ENCODE data around the gene SLC5A5.

DNA sequence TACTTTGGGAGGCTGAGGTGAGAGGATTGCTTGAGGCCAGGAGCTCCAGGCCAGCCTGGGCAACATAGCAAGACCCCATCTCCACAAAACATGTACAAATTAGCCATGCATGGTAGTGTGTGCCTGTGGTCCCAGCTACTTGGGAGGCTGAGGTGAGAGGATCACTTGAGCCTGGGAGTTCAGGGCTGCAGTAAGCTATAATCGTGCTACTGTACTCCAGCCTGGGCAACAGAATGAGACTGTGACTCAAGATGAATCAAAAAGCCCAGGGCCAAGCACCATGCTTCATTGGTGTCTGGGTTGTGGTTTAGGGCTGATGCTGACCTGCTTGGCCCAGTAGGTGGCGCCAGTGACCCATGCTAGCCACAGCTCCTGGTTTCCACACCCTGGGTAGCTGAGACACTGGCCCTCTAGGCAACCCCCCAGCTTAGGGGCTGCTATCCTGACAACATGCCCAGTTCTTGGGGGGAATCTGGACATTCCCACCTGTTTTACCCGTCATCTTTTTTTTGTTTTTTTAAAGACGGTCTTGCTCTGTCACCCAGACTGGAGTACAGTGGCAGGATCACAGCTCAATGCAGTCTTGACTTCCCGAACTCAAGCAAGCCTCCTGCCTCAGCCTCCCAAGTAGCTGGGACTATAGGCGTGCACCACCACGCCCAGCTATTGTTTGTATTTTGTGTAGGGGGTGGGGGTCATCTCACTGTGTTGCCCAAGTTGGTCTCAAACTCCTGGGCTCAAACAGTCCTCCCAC is 66.5 kb downstream of the SLC5A5 start:
- TF ChIP-seq, protein P1, sequence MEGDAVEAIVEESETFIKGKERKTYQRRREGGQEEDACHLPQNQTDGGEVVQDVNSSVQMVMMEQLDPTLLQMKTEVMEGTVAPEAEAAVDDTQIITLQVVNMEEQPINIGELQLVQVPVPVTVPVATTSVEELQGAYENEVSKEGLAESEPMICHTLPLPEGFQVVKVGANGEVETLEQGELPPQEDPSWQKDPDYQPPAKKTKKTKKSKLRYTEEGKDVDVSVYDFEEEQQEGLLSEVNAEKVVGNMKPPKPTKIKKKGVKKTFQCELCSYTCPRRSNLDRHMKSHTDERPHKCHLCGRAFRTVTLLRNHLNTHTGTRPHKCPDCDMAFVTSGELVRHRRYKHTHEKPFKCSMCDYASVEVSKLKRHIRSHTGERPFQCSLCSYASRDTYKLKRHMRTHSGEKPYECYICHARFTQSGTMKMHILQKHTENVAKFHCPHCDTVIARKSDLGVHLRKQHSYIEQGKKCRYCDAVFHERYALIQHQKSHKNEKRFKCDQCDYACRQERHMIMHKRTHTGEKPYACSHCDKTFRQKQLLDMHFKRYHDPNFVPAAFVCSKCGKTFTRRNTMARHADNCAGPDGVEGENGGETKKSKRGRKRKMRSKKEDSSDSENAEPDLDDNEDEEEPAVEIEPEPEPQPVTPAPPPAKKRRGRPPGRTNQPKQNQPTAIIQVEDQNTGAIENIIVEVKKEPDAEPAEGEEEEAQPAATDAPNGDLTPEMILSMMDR (IDR thresholded peaks at IDR 0.05; ENCODE audit: low read depth, low read length, poor library complexity, severe bottlenecking), result peak; percentile 94
- no peak for TF ChIP-seq EZH2phosphoT487 (IDR thresholded peaks at IDR 0.05; ENCODE audit: borderline replicate concordance, low read length)

All from DOHH2 (cell line).